Activated CD8-positive, alpha-beta memory T cell treated with anti-CD3 and anti-CD28 coated beads, Interleukin-2, amount 50 U/mL, for 4 hours (primary cell): ENCODE results near the gene F2R.
"Not testable (repeated sequence)": the region's sequence is repeated elsewhere in the genome, so short reads cannot be mapped to it uniquely, and the experiment has no call there.

Source experiments
- DNase-seq: peaks from one replicate; pipeline ENCODE4 v3.0.0-alpha.2; 2020

F2R gene

GRCh38 chr5:76715736-76716455 lies at the start of gene F2R:
Gene F2R (plus strand): TSS chr5:76716126. CDS start chr5:76716308, 182 bp downstream.
- peak; percentile 60 for DNase-seq

GRCh38 chr5:76667495-76667894 lies 48.4 kb upstream of the F2R start:
- DNase-seq, result no peak

- no peak for DNase-seq
These were observed 46.7 kb upstream of the F2R start for GRCh38 chr5:76669245-76669644.

- no peak for DNase-seq
These were observed 45.4 kb upstream of the F2R start for GRCh38 chr5:76670508-76670907.

- DNase-seq, result no peak
These were observed 43.7 kb upstream of the F2R start for GRCh38 chr5:76672242-76672641.

- DNase-seq, result no peak
These were observed 42.8 kb upstream of the F2R start for GRCh38 chr5:76673125-76673524.

GRCh38 chr5:76674330-76675066 lies 41.4 kb upstream of the F2R start:
- DNase-seq, result no peak

- no peak for DNase-seq
These were observed 40.6 kb upstream of the F2R start for GRCh38 chr5:76675364-76675763.

GRCh38 chr5:76677849-76678472 lies 38.0 kb upstream of the F2R start:
- no peak for DNase-seq

- DNase-seq, result no peak
These were observed 36.7 kb upstream of the F2R start for GRCh38 chr5:76679231-76679630.

- not testable (repeated sequence) for DNase-seq
These were observed 35.1 kb upstream of the F2R start for GRCh38 chr5:76680826-76681225.

GRCh38 chr5:76681287-76681686 lies 34.6 kb upstream of the F2R start:
- DNase-seq, result no peak

- DNase-seq, result no peak
These were observed 33.5 kb upstream of the F2R start for GRCh38 chr5:76682387-76682786.

- no peak for DNase-seq
These were observed 31.9 kb upstream of the F2R start for GRCh38 chr5:76683816-76684731.

GRCh38 chr5:76684756-76685519 lies 31.0 kb upstream of the F2R start:
- DNase-seq, result no peak

GRCh38 chr5:76685704-76686103 lies 30.2 kb upstream of the F2R start:
- no peak for DNase-seq

GRCh38 chr5:76688212-76688611 lies 27.7 kb upstream of the F2R start:
- DNase-seq, result no peak

- no peak for DNase-seq
These were observed 27.1 kb upstream of the F2R start for GRCh38 chr5:76688836-76689235.

- no peak for DNase-seq
These were observed 26.4 kb upstream of the F2R start for GRCh38 chr5:76689321-76690036.

GRCh38 chr5:76690037-76690679 lies 25.8 kb upstream of the F2R start:
- DNase-seq, result no peak
